DMS153 treated with DMSO at 0.1 percent for 48 hours (cell line): ENCODE measurements around the gene ITGA5.
A peak's percentile ranks its signal among the peaks of the same experiment; 100 is the strongest.

Experiments
- DNase-seq: peaks from one replicate; lab custom pipeline; 2025; ENCODE audit not compliant: unreplicated experiment; lab: John Stamatoyannopoulos, UW

The ITGA5 gene

GRCh38 chr12:54373649-54374561, 45.2 kb downstream of the ITGA5 start:
- DNase-seq = no peak

DNA sequence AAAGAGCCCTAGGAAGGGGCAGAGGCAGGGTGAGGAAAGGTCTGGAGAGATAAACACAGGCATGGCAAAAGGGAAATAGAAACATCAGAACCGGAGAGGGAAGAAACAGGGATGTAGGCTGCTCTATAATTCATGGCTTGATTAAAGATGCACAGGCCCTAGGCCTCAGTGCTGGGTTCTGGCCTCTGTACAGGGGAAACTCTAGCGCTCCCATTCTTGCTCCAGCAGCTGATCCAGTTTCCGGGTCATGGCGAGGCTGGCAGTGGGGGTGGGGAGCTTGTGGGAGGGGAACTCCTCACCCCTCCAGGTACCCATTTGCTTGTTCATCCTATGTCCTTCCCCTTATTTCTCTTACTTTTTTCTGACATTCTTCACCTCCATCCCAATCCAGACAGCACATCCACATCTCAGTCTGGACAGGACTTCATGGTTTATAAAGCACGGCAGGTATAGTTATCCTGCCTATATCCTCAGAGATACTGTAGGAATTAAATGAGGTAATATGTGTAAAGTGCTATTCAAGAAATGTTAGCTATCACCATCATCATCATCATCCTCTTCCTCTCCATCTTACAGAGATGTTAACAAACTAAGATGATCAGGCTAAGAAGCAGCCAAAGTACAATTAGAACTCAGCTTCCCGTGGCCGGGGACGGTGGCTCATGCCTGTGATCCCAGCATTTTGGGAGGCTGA, 46.8 kb downstream of the ITGA5 start:
- DNase-seq = no peak

- peak; percentile 77 for DNase-seq
Observed at GRCh38 chr12:54371328-54372112, 47.5 kb downstream of the ITGA5 start.

DNA sequence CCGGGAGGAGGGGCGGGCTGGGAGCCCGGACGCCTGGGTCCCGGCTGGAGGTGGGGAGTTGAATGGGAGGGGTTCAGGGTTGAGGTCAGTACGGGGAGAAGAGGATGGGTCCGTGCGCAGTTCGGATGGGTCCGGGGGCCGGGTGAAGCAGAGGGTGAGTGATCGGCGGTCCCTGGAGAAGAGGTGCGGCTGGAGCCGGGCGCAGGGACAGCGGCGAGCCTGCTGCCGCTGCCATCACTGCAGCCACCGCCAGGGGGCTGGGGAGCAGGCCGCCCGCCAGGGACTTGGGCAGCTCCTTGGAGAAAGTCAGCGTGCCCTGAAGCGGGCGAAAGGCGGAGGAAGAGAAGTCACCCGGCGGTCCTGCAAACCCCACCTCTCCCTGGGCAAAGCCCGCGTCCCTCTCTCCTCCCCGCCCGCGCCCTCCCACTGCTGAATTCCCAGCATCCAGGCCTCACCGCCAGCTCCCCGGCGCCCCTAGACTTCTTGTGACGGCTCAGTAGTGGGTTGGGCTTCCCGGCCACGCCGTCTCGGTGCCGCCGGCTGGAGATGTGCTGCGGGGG, 48.8 kb downstream of the ITGA5 start:
- no peak for DNase-seq

GRCh38 chr12:54369597-54370131, 49.4 kb downstream of the ITGA5 start:
- no peak for DNase-seq

DNA sequence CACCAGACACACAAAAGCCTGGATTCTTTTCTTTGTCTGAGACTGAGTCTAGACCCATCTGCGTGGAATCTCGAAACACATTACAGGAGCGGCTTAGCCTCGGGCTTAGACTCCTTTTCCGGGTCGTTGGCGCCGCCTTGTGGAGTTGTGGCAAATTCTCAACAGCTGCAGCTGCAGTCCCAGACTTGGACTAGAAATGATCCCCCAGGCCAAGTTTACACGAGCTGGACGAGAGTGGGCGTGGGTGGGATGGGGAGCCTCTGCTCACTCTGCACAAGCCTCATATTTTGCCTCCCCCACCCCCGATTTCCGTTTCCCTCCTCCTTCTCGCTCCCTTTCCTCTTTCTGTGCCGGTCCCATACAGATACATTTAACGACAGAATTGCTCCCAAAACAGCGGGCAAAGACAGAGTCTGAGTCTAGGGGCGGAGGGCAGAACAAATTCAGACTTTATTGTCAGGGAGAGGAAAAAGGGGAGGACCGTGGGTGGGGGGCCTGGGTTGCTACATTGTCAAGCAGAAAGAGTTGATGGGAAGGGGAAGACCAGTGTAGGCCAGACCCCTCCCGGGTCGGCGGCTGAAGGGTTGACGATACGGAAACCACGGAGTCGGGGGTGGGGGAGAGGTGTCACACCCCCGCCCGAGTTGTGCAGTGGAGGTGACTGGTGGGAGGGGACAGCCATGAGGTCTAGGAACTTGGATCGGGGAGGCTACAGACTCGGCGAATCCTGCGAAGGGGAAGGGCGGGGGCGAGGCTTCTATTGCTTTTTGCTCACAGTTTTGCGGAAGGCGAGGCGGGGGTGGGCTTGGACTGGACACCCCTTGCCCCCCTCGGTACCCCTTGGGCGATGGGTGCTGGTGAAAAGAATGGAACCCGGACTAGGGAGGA, 50.1 kb downstream of the ITGA5 start:
- peak; percentile 75 for DNase-seq

DNA sequence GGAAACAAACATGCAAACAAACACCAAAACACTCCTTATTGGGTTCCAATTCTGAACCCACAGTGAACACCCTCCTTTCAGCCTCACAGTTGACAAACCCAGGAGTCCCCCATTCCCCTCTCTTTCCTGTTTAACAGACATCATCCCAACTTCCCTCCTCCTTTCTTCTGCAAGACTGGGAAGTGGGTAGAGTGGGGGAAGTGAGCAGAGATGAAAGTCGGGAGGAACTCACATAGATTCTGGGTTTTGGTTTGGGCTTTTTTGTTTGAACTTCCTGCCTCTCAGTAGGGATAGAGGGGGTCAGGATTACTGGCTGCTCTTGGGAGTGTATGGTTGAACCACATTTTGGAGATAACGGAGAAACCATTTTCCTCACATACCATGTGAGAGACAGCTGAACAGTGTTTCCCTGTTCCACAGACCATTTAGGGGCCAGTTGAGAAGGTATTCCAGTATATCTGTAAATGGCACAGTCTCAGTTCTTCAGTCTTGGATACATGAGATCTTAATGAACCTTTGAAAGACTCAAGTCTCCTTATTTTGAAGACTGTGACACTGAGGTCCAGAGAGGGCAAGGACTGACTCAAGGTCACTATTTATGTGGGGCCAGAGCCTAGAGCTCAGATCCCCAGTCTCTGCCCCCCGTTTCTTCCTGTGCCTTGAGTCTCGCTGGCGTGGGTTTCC, 50.9 kb downstream of the ITGA5 start:
- DNase-seq = no peak

- no peak for DNase-seq
Observed at GRCh38 chr12:54364413-54364812, 54.7 kb downstream of the ITGA5 start, which contains the start of gene GPR84. Gene GPR84, minus strand, starts transcription at chr12:54364486. Its CDS starts 635 bp downstream, at chr12:54363851.

DNA sequence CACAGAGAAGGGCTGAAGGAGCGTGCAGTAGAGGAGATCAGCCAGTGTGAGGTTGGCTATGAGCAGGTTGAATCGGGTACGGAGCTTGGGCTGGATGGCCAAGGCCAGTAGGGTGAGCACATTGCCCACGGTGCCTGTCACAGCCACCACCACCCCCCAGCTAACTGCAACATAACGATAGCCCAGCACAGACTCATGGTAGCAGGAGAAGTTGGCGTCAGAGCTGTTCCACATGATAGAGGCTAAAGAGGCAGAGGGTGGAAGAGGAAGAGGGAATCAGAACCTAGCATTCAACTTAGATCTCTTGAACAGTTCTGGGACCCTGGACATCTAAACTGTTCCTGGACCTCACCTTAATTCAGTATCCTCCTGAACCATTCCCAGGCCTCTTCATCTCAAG, 55.4 kb downstream of the ITGA5 start:
- no peak for DNase-seq

- DNase-seq = no peak
Observed at GRCh38 chr12:54363047-54363446, 56.0 kb downstream of the ITGA5 start.

GRCh38 chr12:54360717-54361456, 58.2 kb downstream of the ITGA5 start:
- peak; percentile 62 for DNase-seq

DNA sequence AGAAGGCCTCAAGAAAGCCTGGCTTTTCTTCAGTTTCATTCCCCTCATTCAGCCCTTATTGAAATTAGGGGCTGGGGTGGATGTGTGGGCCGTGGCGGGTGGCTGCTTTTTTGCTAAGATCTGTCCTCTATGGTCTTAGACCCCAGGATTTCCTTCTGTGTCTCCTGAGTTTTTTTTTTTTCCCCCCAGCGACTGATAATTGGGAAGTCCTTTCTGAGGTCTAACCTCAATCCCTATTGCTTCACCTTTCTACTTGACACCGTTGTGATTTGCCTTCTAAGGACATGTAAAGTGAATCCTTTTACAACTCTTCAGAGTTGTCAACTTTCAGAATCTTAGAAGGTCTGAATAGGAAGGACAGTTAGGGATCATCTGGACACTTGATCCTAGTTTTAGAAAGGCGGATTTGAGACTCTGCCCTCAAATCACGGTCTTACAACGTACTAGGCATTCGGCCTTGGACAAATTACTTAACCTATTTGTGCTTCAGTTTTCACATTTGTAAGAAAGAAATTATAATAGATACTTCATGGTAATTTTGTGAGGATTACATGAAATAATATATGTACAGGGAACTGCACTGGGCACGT, 59.2 kb downstream of the ITGA5 start:
- DNase-seq = no peak

DNA sequence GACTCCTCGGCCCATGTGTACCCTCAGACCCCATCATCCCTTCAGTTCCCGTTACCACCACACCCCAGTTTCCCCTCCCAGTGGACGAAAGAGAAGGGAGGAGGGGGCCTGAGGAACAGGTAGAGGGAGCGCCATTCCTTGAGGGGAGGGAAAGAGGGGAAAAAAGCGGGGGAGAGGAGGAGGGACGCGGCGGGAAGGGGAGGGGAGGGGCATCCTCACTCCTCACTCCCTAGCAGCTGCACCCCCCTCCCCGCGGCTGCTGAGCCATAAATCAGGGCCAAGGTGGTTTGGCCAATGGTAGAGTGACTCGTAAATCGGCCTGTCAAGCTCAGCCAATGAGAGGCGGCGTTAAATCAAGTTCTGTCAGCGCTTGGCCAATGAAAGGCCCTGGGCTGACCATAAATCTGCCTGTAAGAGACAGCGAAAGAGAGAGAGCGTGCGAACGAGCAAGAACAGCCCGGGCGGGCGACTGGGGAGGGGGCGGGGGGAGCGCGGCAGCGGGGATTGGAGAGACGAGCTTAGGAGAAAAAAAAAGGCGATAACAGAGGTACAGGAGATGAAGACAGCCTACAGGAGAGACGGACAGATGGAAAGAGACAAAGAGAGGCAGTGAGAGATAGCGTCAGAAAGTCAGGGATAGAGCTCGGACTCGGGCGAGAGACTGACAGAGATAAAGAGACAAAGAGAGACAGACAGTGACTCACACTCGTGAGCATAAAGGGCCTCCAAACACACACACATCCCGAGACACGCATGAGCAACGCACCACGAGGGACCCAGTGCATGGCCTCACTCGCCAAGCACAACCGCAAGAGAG, 59.9 kb downstream of the ITGA5 start:
- DNase-seq = peak; percentile 98

GRCh38 chr12:54358191-54358944, 60.7 kb downstream of the ITGA5 start:
- DNase-seq = peak; percentile 68

DNA sequence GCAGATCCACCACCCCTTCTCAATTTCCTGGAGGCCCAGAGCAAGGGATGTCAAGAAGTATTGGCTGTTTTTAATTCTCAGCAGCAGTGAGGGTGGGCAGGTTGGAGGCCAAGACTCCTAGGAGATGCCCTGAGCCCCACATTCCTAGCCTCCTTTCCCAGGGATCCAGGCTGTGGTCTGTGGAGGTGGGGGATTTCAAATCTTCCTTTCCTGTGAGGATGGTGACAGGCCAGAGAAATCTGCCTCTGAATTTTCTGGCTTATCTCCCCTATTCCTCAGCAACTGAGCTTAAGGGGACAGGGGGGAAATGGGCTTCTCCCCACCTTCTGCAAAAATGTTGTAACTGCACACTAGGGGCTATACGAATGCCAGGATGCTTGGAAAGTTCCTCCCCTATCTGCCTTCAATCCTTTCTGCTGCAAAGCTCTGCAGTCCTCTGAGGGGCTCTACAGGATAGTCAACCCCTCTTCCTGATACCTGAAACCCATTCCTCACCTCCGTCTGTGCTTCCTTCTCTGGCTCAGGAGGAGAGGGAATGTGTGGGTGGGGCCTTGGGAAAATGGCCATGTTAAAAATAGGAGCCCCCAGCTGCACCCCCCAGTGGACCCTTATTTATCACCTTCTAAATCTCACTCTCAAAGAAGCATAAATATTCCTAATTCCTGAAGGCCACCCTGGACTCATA, 61.4 kb downstream of the ITGA5 start:
- DNase-seq = no peak

DNA sequence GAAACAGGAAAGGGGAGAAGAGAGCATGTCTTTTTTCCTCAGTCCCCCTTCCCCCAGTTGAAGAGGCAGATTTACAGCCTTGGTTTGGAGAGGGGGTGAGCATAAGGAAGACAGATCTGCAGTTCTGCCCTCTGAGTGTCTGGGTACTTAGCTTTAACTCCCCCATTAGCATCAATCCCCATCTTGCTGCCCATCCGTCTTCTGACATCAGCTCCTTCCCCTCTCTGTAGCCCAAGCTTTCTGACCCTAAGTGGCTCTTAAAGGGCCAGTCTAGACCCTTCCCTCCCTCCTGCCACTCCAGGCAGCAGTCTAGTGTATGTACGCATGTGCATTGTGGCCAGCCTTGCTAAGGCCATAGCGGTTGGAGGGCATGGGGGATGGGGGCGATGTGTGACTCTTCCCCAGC, 62.1 kb downstream of the ITGA5 start:
- no peak for DNase-seq
